BLaER1 treated with 17β-estradiol and CSF1 and Interleukin-3, amounts not matched to agents 10 nM and 100 nM (cell line): ENCODE data around the gene UBE2N.

Source experiments
- H3K27ac ChIP-seq, 11 experiments: shearing (Covaris generic); formaldehyde crosslinking; 2 replicates each; pipeline ENCODE4 v1.8.1; 2022
- H3K27me3 ChIP-seq, 11 experiments: shearing (Covaris generic); formaldehyde crosslinking; 2 replicates each; pipeline ENCODE4 v1.8.1; 2022
- H3K36me3 ChIP-seq, 11 experiments: shearing (Covaris generic); formaldehyde crosslinking; 2 replicates each; pipeline ENCODE4 v1.8.1; 2022
- H3K4me1 ChIP-seq, 10 experiments: shearing (Covaris generic); formaldehyde crosslinking; 2 replicates each; pipeline ENCODE4 v1.8.1; 2022
- H3K4me2 ChIP-seq, 11 experiments: shearing (Covaris generic); formaldehyde crosslinking; 2 replicates each; pipeline ENCODE4 v1.8.1; 2022
- H3K4me3 ChIP-seq, 10 experiments: shearing (Covaris generic); formaldehyde crosslinking; 2 replicates each; pipeline ENCODE4 v1.8.1; 2022
- H3K9ac ChIP-seq, 11 experiments: shearing (Covaris generic); formaldehyde crosslinking; 2 replicates each; pipeline ENCODE4 v1.8.1; 2022
- H3K9me3 ChIP-seq, 11 experiments: shearing (Covaris generic); formaldehyde crosslinking; replicated peaks in 1 of 11; 2 replicates each; pipeline ENCODE4 v1.8.1; 2022
- H4K20me1 ChIP-seq, 11 experiments: shearing (Covaris generic); formaldehyde crosslinking; 2 replicates each; pipeline ENCODE4 v1.8.1; 2022
- Cebpa-rat ChIP-seq, 11 experiments: shearing (Covaris generic); IDR thresholded peaks; 2 replicates each; pipeline ENCODE4 v1.8.1; 2022

Gene UBE2N

DNA sequence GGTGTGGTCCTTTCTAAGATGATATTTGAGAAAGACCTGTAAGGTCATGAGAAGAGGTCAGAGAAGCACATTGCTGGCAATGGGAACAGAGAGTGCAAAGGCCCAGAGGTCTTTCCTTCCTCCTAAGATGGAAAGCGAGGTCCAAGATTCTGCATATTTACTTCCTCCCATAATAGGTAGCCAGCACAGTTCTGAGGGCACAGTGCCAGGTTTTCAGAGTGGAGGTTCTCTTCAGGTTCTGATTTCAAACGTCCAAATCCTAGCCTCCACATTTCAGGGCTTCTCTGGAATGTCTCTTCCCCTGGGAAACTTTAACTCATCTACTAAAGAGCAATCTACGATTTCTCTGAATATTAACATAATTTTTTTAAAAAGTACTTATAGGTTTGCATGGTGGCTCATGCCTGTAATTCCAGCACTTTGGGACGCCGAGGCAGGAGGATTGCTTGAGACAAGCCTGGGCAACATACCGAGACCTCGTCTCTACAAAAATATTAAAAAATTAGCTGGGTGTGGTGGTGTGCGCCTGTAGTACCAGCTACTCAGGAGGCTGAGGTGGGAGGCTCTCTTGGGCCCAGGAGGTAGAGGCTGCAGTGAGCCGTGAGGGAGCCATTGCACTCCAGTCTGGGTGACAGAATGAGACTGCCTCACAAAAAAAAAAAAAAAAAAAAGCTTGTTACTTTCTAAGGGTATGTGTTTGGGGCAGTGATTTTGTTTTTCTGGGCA, 25.0 kb upstream of the UBE2N start:
- Histone ChIP-seq H3K9ac (peak overlapping the region in 7 of 11 experiments; percentile 84 to 91 (median 87); a peak in 7 of 22 replicates), H3K4me3 (peak overlapping the region in 9 of 10 experiments; percentile 64 to 81 (median 75); a peak in 13 of 20 replicates), H3K9me3 (no peaks in the 10 kb centered on the region), H3K4me1 (peaks cover 18 to 26% (median 22%) of the 10 kb centered on the region in 10 experiments), H3K27ac (peak overlapping the region in 8 of 11 experiments; percentile 88 to 96 (median 92); a peak in 9 of 22 replicates), H4K20me1 (peaks cover 0 to 22% (median 0%) of the 10 kb centered on the region in 11 experiments; a peak in 5 of 22 replicates), H3K27me3 (no peaks in the 10 kb centered on the region), H3K36me3 (peaks cover 16 to 29% (median 26%) of the 10 kb centered on the region in 11 experiments), H3K4me2 (peak overlapping the region in 5 of 11 experiments; percentile 21 to 93 (median 82); a peak in 4 of 22 replicates)
- TF ChIP-seq Cebpa-rat (IDR thresholded peaks at IDR 0.05): no peak

DNA sequence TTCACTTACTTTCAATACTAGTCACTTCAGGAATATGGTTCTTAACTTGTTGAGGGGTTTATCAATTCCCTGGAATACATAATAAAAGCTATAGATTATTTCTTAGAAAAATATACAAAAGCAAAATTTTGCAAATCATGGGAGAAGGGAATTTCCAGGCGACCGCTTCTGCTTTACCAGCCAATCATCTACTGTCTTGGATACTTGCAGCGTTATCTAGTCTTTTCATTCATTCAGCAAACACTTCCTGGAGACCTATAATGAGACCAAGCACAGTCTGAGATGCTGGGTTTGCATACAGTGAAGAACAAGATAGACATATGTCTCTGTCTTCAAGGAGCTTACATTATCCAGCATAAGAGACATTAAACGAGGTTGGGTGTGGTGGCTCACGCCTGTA, 24.1 kb upstream of the UBE2N start:
- no peak for TF ChIP-seq Cebpa-rat (IDR thresholded peaks at IDR 0.05)
- H3K4me2 ChIP-seq: no peak overlapping the region
- no peaks in the 10 kb centered on the region for H3K27me3 ChIP-seq
- H3K4me1 ChIP-seq: peaks cover 18 to 28% (median 23%) of the 10 kb centered on the region in 10 experiments
- H4K20me1 ChIP-seq: peaks cover 0 to 16% (median 0%) of the 10 kb centered on the region in 11 experiments; a peak in 3 of 22 replicates
- no peaks in the 10 kb centered on the region for H3K9me3 ChIP-seq
- H3K9ac ChIP-seq: no peak overlapping the region
- H3K36me3 ChIP-seq: peaks cover 6 to 19% (median 17%) of the 10 kb centered on the region in 11 experiments; a peak in 21 of 22 replicates
- no peak overlapping the region for H3K4me3 ChIP-seq
- no peak overlapping the region for H3K27ac ChIP-seq

DNA sequence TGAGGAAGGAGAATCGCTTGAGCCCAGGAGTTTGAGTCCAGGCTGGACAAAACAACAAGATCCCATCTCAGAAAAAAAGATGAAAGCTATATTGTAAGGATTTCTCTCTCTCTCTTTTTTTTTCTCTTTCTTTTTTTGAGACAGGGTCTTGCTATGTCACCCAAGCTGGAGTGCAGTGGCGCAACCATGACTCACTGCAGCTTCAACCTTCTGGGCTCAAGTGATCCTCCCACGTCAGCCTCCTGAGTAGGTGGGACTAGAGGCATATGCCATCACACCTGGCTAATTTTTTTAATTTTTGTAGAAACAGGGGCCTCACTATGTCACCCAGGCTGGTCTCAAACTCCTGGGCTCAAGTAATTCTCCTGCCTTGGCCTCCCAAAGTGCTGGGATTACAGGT, 19.8 kb upstream of the UBE2N start:
- Histone ChIP-seq H3K9me3 (no peaks in the 10 kb centered on the region), H3K9ac (no peak overlapping the region), H3K4me2 (no peak overlapping the region), H3K27me3 (no peaks in the 10 kb centered on the region), H4K20me1 (no peaks in the 10 kb centered on the region), H3K27ac (no peak overlapping the region), H3K4me3 (no peak overlapping the region), H3K4me1 (peaks cover 0 to 16% (median 4%) of the 10 kb centered on the region in 10 experiments; a peak in 9 of 20 replicates), H3K36me3 (no peaks in the 10 kb centered on the region)
- no peak for TF ChIP-seq Cebpa-rat (IDR thresholded peaks at IDR 0.05)

DNA sequence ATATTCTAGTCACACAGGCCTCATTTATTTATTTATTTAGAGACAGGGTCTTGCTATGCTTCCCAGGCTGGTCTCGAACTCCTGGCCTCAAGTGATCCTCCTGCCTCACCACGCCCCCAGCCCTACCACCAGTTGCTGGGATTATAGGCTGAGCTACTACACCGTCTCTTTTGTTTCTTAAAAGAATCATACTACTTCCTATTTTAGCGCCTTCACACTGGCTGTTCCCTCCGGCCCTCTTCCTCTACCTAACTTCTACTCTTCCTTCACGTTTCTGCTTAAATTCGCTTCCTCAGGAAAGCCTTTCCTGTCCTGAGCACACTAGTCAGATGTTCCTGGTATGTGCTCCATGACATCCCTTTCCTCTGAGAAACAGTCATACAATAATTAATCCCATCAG, 19.2 kb upstream of the UBE2N start:
- no peak overlapping the region for H3K27ac ChIP-seq
- no peak overlapping the region for H3K4me3 ChIP-seq

DNA sequence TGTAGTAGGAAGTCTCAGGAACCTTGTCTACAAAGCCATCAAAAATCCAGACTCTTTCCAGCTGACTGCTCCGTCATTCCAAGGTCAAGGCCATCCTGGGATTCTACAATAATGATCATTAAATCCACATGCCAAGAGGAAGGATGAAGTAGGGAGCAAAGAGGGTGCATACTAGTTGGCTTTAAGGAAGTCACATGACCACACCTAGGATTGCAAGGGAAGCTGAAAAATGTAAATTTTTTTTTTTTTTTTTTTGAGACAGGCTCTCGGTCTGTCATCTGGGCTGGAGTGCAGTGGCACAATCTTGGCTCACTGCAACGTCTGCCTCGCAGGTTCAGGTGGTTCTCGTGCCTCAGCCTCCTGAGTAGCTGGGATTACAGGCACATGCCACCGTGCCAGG, 18.3 kb upstream of the UBE2N start:
- no peaks in the 10 kb centered on the region for H4K20me1 ChIP-seq
- H3K27ac ChIP-seq: no peak overlapping the region
- H3K4me2 ChIP-seq: peak overlapping the region in 3 of 11 experiments; percentile 13 to 49 (median 42); a peak in 3 of 22 replicates
- H3K4me3 ChIP-seq: no peak overlapping the region
- H3K4me1 ChIP-seq: peaks cover 0 to 16% (median 4%) of the 10 kb centered on the region in 10 experiments; a peak in 9 of 20 replicates
- no peak for TF ChIP-seq Cebpa-rat (IDR thresholded peaks at IDR 0.05)
- H3K9ac ChIP-seq: no peak overlapping the region
- no peaks in the 10 kb centered on the region for H3K36me3 ChIP-seq
- no peaks in the 10 kb centered on the region for H3K9me3 ChIP-seq
- no peaks in the 10 kb centered on the region for H3K27me3 ChIP-seq

More for the DNA sequence above, 19.2 kb upstream of the UBE2N start:
- Histone ChIP-seq H3K27me3 (no peaks in the 10 kb centered on the region), H3K4me1 (peaks cover 0 to 16% (median 4%) of the 10 kb centered on the region in 10 experiments; a peak in 9 of 20 replicates), H3K9ac (no peak overlapping the region), H4K20me1 (no peaks in the 10 kb centered on the region), H3K4me2 (peak overlapping the region in 6 of 11 experiments; percentile 4 to 49 (median 36); a peak in 8 of 22 replicates), H3K36me3 (no peaks in the 10 kb centered on the region), H3K9me3 (no peaks in the 10 kb centered on the region)
- TF ChIP-seq Cebpa-rat (IDR thresholded peaks at IDR 0.05): no peak

DNA sequence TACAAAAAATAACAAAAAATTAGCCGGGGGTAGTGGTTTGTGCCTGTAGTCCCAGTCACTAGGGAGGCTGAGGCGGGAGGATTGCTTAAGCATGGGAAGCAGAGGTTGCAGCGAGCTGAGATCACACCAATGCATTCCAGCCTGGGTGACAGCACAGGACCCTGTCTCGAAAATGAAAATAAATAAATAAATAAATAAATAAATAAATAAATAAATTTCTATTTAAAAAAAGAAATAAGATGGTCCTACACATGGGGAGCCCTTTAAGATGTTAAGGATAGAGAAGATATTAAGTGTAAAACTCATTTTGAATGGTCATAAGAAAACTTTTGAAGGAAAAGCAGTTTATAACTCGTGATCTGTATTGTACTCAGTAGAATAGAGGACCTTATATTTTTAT, 17.4 kb upstream of the UBE2N start:
- no peak for TF ChIP-seq Cebpa-rat (IDR thresholded peaks at IDR 0.05)
- Histone ChIP-seq H3K4me1 (peaks cover 0 to 16% (median 4%) of the 10 kb centered on the region in 10 experiments; a peak in 9 of 20 replicates), H3K9ac (no peak overlapping the region), H3K4me3 (no peak overlapping the region), H4K20me1 (no peaks in the 10 kb centered on the region), H3K36me3 (no peaks in the 10 kb centered on the region), H3K9me3 (no peaks in the 10 kb centered on the region), H3K4me2 (no peak overlapping the region), H3K27ac (no peak overlapping the region), H3K27me3 (no peaks in the 10 kb centered on the region)

DNA sequence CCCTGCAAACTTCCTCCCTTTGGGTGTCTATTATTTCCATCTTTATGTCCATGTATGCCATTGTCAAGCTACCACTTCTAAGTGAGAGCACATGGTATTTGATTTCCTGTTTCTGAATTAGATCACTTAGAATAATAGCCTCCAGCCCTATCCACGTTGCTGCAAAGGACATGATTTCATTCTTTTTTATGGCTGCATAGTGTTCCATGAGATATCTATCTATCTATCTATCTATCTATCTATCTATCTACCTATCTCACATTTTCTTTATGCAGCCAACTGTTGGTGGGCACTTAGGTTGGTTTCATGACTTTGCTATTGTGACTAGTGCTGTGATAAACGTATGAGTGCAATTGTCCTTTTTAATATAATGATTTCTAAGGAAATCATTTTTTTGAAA, 14.3 kb upstream of the UBE2N start:
- no peaks in the 10 kb centered on the region for H3K27me3 ChIP-seq
- H3K4me1 ChIP-seq: peaks cover 0 to 16% (median 4%) of the 10 kb centered on the region in 10 experiments; a peak in 9 of 20 replicates
- TF ChIP-seq Cebpa-rat (IDR thresholded peaks at IDR 0.05): no peak

DNA sequence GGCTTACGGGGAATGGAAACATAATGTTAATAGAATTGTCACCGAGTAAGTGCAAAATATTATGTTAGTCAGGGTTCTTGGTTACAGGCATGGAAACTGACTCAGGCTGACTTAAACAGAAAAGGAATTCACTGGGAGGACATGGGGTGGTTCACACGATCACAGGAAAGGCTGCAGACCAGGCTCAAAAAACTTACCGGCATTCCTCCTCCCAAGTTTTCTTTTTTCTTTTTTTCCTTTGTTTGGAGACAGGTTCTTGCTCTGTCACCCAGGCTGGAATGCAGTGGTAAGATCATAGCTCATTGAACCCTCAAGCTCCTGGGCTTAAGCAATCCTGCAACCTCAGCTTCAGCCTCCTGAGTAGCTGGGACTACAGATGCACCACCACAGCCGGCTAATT, 11.9 kb upstream of the UBE2N start:
- no peak overlapping the region for H3K4me3 ChIP-seq
- H3K27me3 ChIP-seq: no peaks in the 10 kb centered on the region
- H3K36me3 ChIP-seq: no peaks in the 10 kb centered on the region
- no peak overlapping the region for H3K9ac ChIP-seq
- peaks cover 5 to 21% (median 9%) of the 10 kb centered on the region in 11 experiments; a peak in 14 of 22 replicates for H3K9me3 ChIP-seq
- no peak overlapping the region for H3K27ac ChIP-seq
- no peaks in the 10 kb centered on the region for H4K20me1 ChIP-seq
- H3K4me2 ChIP-seq: no peak overlapping the region
- peaks cover 4 to 16% (median 14%) of the 10 kb centered on the region in 10 experiments for H3K4me1 ChIP-seq
- TF ChIP-seq Cebpa-rat (IDR thresholded peaks at IDR 0.05): no peak

More for the DNA sequence above, 14.3 kb upstream of the UBE2N start:
- H3K36me3 ChIP-seq: no peaks in the 10 kb centered on the region
- no peaks in the 10 kb centered on the region for H4K20me1 ChIP-seq
- no peak overlapping the region for H3K4me3 ChIP-seq
- H3K9ac ChIP-seq: no peak overlapping the region
- H3K9me3 ChIP-seq: peaks cover 3 to 15% (median 5%) of the 10 kb centered on the region in 11 experiments; a peak in 14 of 22 replicates
- H3K27ac ChIP-seq: no peak overlapping the region
- no peak overlapping the region for H3K4me2 ChIP-seq

DNA sequence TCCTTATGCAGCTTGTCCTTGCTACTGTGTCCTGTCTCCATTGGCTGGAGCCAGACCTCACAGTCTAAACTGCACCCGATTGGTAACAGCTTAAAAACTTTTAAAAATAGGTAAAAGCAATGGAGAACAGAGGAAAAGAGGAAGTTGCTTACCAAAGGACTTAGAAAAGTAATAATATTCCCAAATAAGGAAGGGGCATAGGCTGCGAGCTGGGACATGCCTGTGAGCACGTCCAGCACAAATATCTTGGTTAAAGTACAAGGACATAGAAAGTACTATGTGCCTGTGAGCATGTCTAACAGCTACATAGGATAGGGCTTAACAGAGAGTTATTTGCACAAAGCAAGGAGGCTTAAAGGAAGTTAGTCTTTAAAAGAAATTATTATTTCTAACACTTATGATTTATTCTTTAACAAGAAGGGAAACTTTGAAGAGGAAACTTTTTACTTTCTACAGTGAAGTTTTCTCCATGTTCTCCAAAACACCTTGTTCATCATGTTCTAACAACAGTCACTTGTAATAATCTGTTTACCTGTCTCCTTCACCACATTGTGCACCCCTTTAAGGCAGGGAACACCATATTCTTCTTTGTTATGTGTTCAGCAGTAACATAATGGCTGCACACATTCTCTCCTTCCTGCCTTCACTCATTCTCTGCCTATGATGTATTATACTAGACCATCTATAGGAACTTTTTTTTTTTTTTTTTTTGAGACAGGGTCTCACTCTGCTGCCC, 9.8 kb upstream of the UBE2N start:
- Histone ChIP-seq H3K4me1 (peaks cover 15 to 24% (median 18%) of the 10 kb centered on the region in 10 experiments), H3K4me2 (no peak overlapping the region), H3K4me3 (no peak overlapping the region), H4K20me1 (no peaks in the 10 kb centered on the region), H3K27me3 (no peaks in the 10 kb centered on the region), H3K27ac (no peak overlapping the region), H3K9ac (no peak overlapping the region), H3K36me3 (no peaks in the 10 kb centered on the region), H3K9me3 (peaks cover 5 to 21% (median 9%) of the 10 kb centered on the region in 11 experiments; a peak in 14 of 22 replicates)
- no peak for TF ChIP-seq Cebpa-rat (IDR thresholded peaks at IDR 0.05)
